Measurements from ENCODE around the gene INHBB.

INHBB gene

GRCh38 chr2:120357768-120358167, 11.8 kb downstream of the INHBB start:
- no peak for TF ChIP-seq CTCF (IDR thresholded peaks at IDR 0.05; ENCODE audit: insufficient read depth, missing control alignments)
- DNase-seq (ENCODE audit: insufficient read length, low spot score) (no peak), FAIRE-seq (no peak)

- FAIRE-seq (no peak), DNase-seq (ENCODE audit: insufficient read length, low spot score) (no peak)
- TF ChIP-seq CTCF (IDR thresholded peaks at IDR 0.05; ENCODE audit: insufficient read depth, missing control alignments): no peak
Observed at GRCh38 chr2:120358734-120359465, 13.0 kb downstream of the INHBB start.

GRCh38 chr2:120360307-120360855, 14.4 kb downstream of the INHBB start:
- DNase-seq (ENCODE audit: insufficient read length, low spot score) (no peak), FAIRE-seq (no peak)
- TF ChIP-seq CTCF (IDR thresholded peaks at IDR 0.05; ENCODE audit: insufficient read depth, missing control alignments): no peak

- no peak for FAIRE-seq
Observed at GRCh38 chr2:120362926-120363325, 17.0 kb downstream of the INHBB start.

GRCh38 chr2:120365236-120365793, 19.4 kb downstream of the INHBB start:
- DNase-seq (ENCODE audit: insufficient read length, low spot score) (no peak), FAIRE-seq (no peak)
- no peak for TF ChIP-seq CTCF (IDR thresholded peaks at IDR 0.05; ENCODE audit: insufficient read depth, missing control alignments)

More at GRCh38 chr2:120362926-120363325, 17.0 kb downstream of the INHBB start:
- no peak for DNase-seq (ENCODE audit: insufficient read length, low spot score)
- no peak for TF ChIP-seq CTCF (IDR thresholded peaks at IDR 0.05; ENCODE audit: insufficient read depth, missing control alignments)

- DNase-seq (ENCODE audit: insufficient read length, low spot score) (no peak), FAIRE-seq (no peak)
- no peak for TF ChIP-seq CTCF (IDR thresholded peaks at IDR 0.05; ENCODE audit: insufficient read depth, missing control alignments)
Observed at GRCh38 chr2:120366698-120367097, 20.8 kb downstream of the INHBB start.

- TF ChIP-seq CTCF (IDR thresholded peaks at IDR 0.05; ENCODE audit: insufficient read depth, missing control alignments): no peak
- FAIRE-seq: no peak
- DNase-seq (ENCODE audit: insufficient read length, low spot score): no peak
Observed at GRCh38 chr2:120367221-120367620, 21.3 kb downstream of the INHBB start.

All from D721Med (cell line).